GM12878 (cell line): ENCODE data around the gene PDE10A. TPM values are rescaled to one million over a fixed set of nuclear protein-coding genes. Genes with fewer than 3 reads are reported as not detected.
A peak's percentile ranks its signal among the peaks of the same experiment; 100 is the strongest.

Experiments
- ATAC-seq: fragments of 200-7000 bp; cut with Tn5 transposase; 3 replicates; pipeline ENCODE4 v1.9.1; 2020; ENCODE audit warnings: mild to moderate bottlenecking, moderate library complexity
- BruUV-seq: library from RNA; stranded (reverse); fragments of 400-500 nt; replicated peaks from 2 replicates; lab custom pipeline; 2021; lab: Mats Ljungman, UMichigan
- CTCF ChIA-PET: fragments of 300-600 bp; sonication (Branson Sonifier 250); formaldehyde crosslinking; extraction: SDS; loops from one replicate; lab custom pipeline; 2021; ENCODE audit warnings: inconsistent platforms; lab: Yijun Ruan, JAX
- POLR2A ChIA-PET: fragments of 350-600 bp; formaldehyde crosslinking; extraction: SDS; loops from one replicate; lab custom pipeline; 2021; ENCODE audit warnings: inconsistent platforms; lab: Charles Lee
- RAD21 ChIA-PET: fragments of 300-600 bp; sonication (Branson Sonifier 250); formaldehyde crosslinking; loops from one replicate; lab custom pipeline; 2023; ENCODE audit warnings: antibody characterized with exemption; ENCODE audit not compliant: unreplicated experiment; lab: Charles Lee
- SMC1A ChIA-PET: fragments of 300-600 bp; sonication (Branson Sonifier 250); formaldehyde crosslinking; loops from one replicate; lab custom pipeline; 2023; ENCODE audit not compliant: unreplicated experiment, uncharacterized antibody; lab: Charles Lee
- DNase-seq: peaks from one replicate; pipeline ENCODE4 v3.0.0-alpha.2; 2011; ENCODE audit warnings: low read depth, low spot score
- FAIRE-seq: peaks from 3 replicates; lab custom pipeline; 2011; peaks lifted over from hg19 to GRCh38; lab: Jason Lieb, UNC
- H2AFZ ChIP-seq: 2 replicates; pipeline ENCODE4 v1.6.0; 2011; ENCODE audit warnings: low read depth, low read length, control low read depth; ENCODE audit not compliant: control insufficient read depth
- H3K27ac ChIP-seq: 2 replicates; pipeline ENCODE4 v1.5.1; 2011; ENCODE audit warnings: control low read depth; ENCODE audit not compliant: control insufficient read depth, insufficient read depth
- H3K27me3 ChIP-seq, 2 experiments: replicated peaks in 1 of 2; 2 replicates each; pipeline versions ENCODE4 v1.6.0 to v1.6.1; 2011; ENCODE audit warnings: low read length in 1 of 2; ENCODE audit not compliant: control insufficient read depth in 2 of 2, insufficient read depth in 2 of 2
- H3K36me3 ChIP-seq, 2 experiments: 2 replicates each; pipeline ENCODE4 v1.5.1; 2011; ENCODE audit warnings: low read length in 1 of 2; ENCODE audit not compliant: control insufficient read depth in 2 of 2, insufficient read depth in 2 of 2
- H3K4me1 ChIP-seq: 2 replicates; pipeline ENCODE4 v1.6.1; 2011; ENCODE audit warnings: mild to moderate bottlenecking, low read length, moderate library complexity, mixed read lengths; ENCODE audit not compliant: control insufficient read depth, insufficient read depth
- H3K4me2 ChIP-seq: 2 replicates; pipeline ENCODE4 v1.6.0; 2011; ENCODE audit warnings: control low read depth; ENCODE audit not compliant: control insufficient read depth, insufficient read depth
- H3K4me3 ChIP-seq: fragments of 200-600 bp; sonication (generic); 2 replicates; pipeline ENCODE4 v1.5.1; 2016
- H3K79me2 ChIP-seq: 2 replicates; pipeline ENCODE4 v1.6.0; 2011; ENCODE audit warnings: low read length; ENCODE audit not compliant: control insufficient read depth, insufficient read depth
- H3K9ac ChIP-seq: 2 replicates; pipeline ENCODE4 v1.8.0; 2011; ENCODE audit warnings: low read length, control low read depth, mixed read lengths; ENCODE audit not compliant: control insufficient read depth, insufficient read depth
- H3K9me3 ChIP-seq: replicated peaks from 3 replicates; pipeline ENCODE4 v1.5.1; 2011; ENCODE audit warnings: mild to moderate bottlenecking, low read length; ENCODE audit not compliant: control insufficient read depth, insufficient read depth
- H4K20me1 ChIP-seq: 2 replicates; pipeline ENCODE4 v1.6.0; 2011; ENCODE audit not compliant: control insufficient read depth, insufficient read depth
- BHLHE40 ChIP-seq, 2 experiments: fragments of 450-650 bp in 1 of 2; IDR thresholded peaks; 2 replicates each; pipeline ENCODE4 v1.6.1; 2011 to 2017; ENCODE audit warnings: low read depth in 2 of 2, borderline replicate concordance in 1 of 2, improper control_type of control experiment in 1 of 2, low read length in 1 of 2, mild to moderate bottlenecking in 1 of 2
- E4F1 ChIP-seq: fragments of 450-650 bp; IDR thresholded peaks from 2 replicates; pipeline ENCODE4 v1.6.1; 2018; ENCODE audit warnings: borderline replicate concordance, mild to moderate bottlenecking; ENCODE audit not compliant: partially characterized antibody
- EP300 ChIP-seq, 2 experiments: fragments of 150-350 bp in 1 of 2; IDR thresholded peaks; 2 replicates each; pipeline ENCODE4 v1.6.1; 2011 to 2012; ENCODE audit warnings: low read depth in 2 of 2, low read length in 2 of 2, borderline replicate concordance in 1 of 2, improper control_type of control experiment in 1 of 2, inconsistent platforms in 1 of 2; ENCODE audit not compliant: control insufficient read depth in 1 of 2
- ETV6 ChIP-seq, 2 experiments: fragments of 450-650 bp in 1 of 2; IDR thresholded peaks in 1 of 2; conservative IDR thresholded peaks in 1 of 2; 2 replicates each; pipeline ENCODE4 v1.6.1; 2014; ENCODE audit warnings: antibody characterized with exemption in 1 of 2, borderline replicate concordance in 1 of 2, low read depth in 1 of 2, mild to moderate bottlenecking in 1 of 2, moderate library complexity in 1 of 2
- LARP7 ChIP-seq: fragments of 450-650 bp; IDR thresholded peaks from 2 replicates; pipeline ENCODE4 v1.6.1; 2017; ENCODE audit warnings: mild to moderate bottlenecking
- NFXL1 ChIP-seq: fragments of 450-650 bp; IDR thresholded peaks from 2 replicates; pipeline ENCODE4 v1.6.1; 2017; ENCODE audit warnings: antibody characterized with exemption, mild to moderate bottlenecking, borderline replicate concordance
- NR2F1 ChIP-seq: fragments of 450-650 bp; conservative IDR thresholded peaks from 2 replicates; pipeline ENCODE4 v1.6.1; 2017; ENCODE audit warnings: mild to moderate bottlenecking
- RELB ChIP-seq: fragments of 450-650 bp; IDR thresholded peaks from 2 replicates; pipeline ENCODE4 v1.6.1; 2017; ENCODE audit warnings: low read depth, mild to moderate bottlenecking, moderate library complexity
- SIX5 ChIP-seq: IDR thresholded peaks from 2 replicates; pipeline ENCODE4 v1.6.1; 2011; ENCODE audit warnings: mild to moderate bottlenecking, low read depth, low read length, moderate library complexity; ENCODE audit not compliant: severe bottlenecking
- SREBF1 ChIP-seq: IDR thresholded peaks from 2 replicates; pipeline ENCODE4 v1.6.1; 2012; ENCODE audit warnings: mild to moderate bottlenecking, low read length
- TCF3 ChIP-seq: IDR thresholded peaks from 2 replicates; pipeline ENCODE4 v1.6.1; 2012; ENCODE audit warnings: low read depth, mild to moderate bottlenecking, low read length, borderline replicate concordance; ENCODE audit not compliant: insufficient read depth
- USF2 ChIP-seq: IDR thresholded peaks from 2 replicates; pipeline ENCODE4 v1.6.1; 2011; ENCODE audit warnings: low read depth, low read length, improper control_type of control experiment, borderline replicate concordance
- YY1 ChIP-seq: IDR thresholded peaks from 2 replicates; pipeline ENCODE4 v1.6.1; 2011; ENCODE audit warnings: low read depth, mild to moderate bottlenecking, low read length
- ZNF384 ChIP-seq: IDR thresholded peaks from 2 replicates; pipeline ENCODE4 v1.6.1; 2012; ENCODE audit warnings: low read depth, mild to moderate bottlenecking, low read length, improper control_type of control experiment, borderline replicate concordance
- WGBS: methylation state at CpG from one replicate; pipeline ENCODE4 v1.1.6; 2016; ENCODE audit warnings: low lambda C conversion rate; ENCODE audit not compliant: insufficient replicate concordance, insufficient coverage; ENCODE audit errors: missing lambda C conversion rate; 5-methylcytosine and 5-hydroxymethylcytosine counted together
- in situ Hi-C: fragments of 300-500 bp; cut with MboI; formaldehyde crosslinking; loops from 9 replicates; pipeline ENCODE4 v1.14.3; 2018; ENCODE audit warnings: mixed read lengths
- intact Hi-C: fragments of 100-400 bp; cut with micrococcal nuclease; formaldehyde crosslinking; loops from one replicate; pipeline ENCODE4 v1.14.2; 2022; ENCODE audit not compliant: unreplicated experiment
- polyA plus RNA-seq, 11 experiments: library from polyadenylated mRNA; depleted of rRNA in 4 of 11; unstranded in 6 of 11; stranded (reverse) in 5 of 11; fragments of >200 nt; fragmentation: Nextera tagmentation in 4 of 11; fragmentation: Illumina TruSeq in 1 of 11; extraction: Ambion mirVana in 4 of 11; extraction: Trizol in 1 of 11; gene quantifications; 1 replicate in 1 of 11; 2 replicates in 10 of 11; pipeline versions ENCODE4 v1.2.1 to v1.2.3, GENCODE V29; 2011 to 2016; ENCODE audit warnings: inconsistent platforms in 2 of 11, missing spikeins in 2 of 11, low read depth in 1 of 11
- total RNA-seq, 4 experiments: library from RNA; depleted of rRNA in 3 of 4; stranded (reverse); fragments of >200 nt in 3 of 4; fragmentation: Illumina TruSeq in 1 of 4; extraction: Trizol in 1 of 4; gene quantifications; 2 replicates each; pipeline versions ENCODE4 v1.2.1 to v1.2.3, GENCODE V29; 2013 to 2021

The PDE10A gene
- total and polyA plus RNA-seq, 10 of the 15 experiments (the other 5 are each of a cell fraction or from before 2014, with no cell fraction given): under 0.01 to 1.3 (median 0.03) TPM; not detected in 2

GRCh38 chr6:165701564-165702354 is 38.7 kb upstream of the PDE10A start (continued):
- peak; percentile 17 for TF ChIP-seq E4F1

- intact Hi-C loops: no loop called here
- WGBS: 66% methylated on average over 4 of the region's 4 CpGs
- H3K4me1 ChIP-seq: no peaks in the 10 kb centered on the region
- H3K79me2 ChIP-seq: no peaks in the 10 kb centered on the region
- no peaks in the 10 kb centered on the region for H3K27me3 ChIP-seq
- no peak overlapping the region for H3K4me2 ChIP-seq
- no peak overlapping the region for H3K9ac ChIP-seq
- SMC1A ChIA-PET: interaction anchor here (1.0 kb wide), 1 partner anchor 27 kb away, joined by 3 read pairs; no protein-coding TSS in a partner anchor
- FAIRE-seq: no peak
- BruUV-seq: no TSS peak
- no peak overlapping the region for H2AFZ ChIP-seq
- no peak for DNase-seq
- no peaks in the 10 kb centered on the region for H3K36me3 ChIP-seq
- in situ Hi-C loops: no loop called here
- RAD21 ChIA-PET: no interaction called here
- no peak overlapping the region for H3K4me3 ChIP-seq
- no peaks in the 10 kb centered on the region; the same call in 2 of the 3 replicates for H3K9me3 ChIP-seq
- ATAC-seq: no peak
- H4K20me1 ChIP-seq: no peaks in the 10 kb centered on the region
- POLR2A ChIA-PET: no interaction called here
- no peak overlapping the region for H3K27ac ChIP-seq
- CTCF ChIA-PET: no interaction called here
- no peak for TF ChIP-seq EP300 (IDR thresholded peaks at IDR 0.05; ENCODE audit: borderline replicate concordance in 1 of 2, control insufficient read depth in 1 of 2, low read depth in 2 of 2, low read length in 2 of 2)
- no peak for TF ChIP-seq NR2F1
- TF ChIP-seq BHLHE40 (IDR thresholded peaks at IDR 0.05; ENCODE audit: borderline replicate concordance in 1 of 2, low read depth in 2 of 2, low read length in 1 of 2): no peak
- TF ChIP-seq USF2: no peak
- no peak for TF ChIP-seq ZNF384
- TF ChIP-seq ETV6 (conservative IDR thresholded peaks at IDR 0.05 in 1 of 2, IDR thresholded peaks at IDR 0.05 in 1 of 2; ENCODE audit: borderline replicate concordance in 1 of 2, low read depth in 1 of 2): no peak
- no peak for TF ChIP-seq NFXL1
- no peak for TF ChIP-seq RELB
- TF ChIP-seq SIX5: no peak
- no peak for TF ChIP-seq SREBF1
- TF ChIP-seq YY1: no peak
- TF ChIP-seq LARP7: no peak
- TF ChIP-seq TCF3: no peak
Measured at GRCh38 chr6:165701005-165701404, 38.0 kb upstream of the PDE10A start.
